Measurements from ENCODE around the gene ANKRD13A. TPM values are rescaled to one million over a fixed set of nuclear protein-coding genes. Genes with fewer than 3 reads are reported as not detected.
"Not testable (repeated sequence)": the region's sequence is repeated elsewhere in the genome, so short reads cannot be mapped to it uniquely, and the experiment has no call there.

Gene ANKRD13A
- total RNA-seq, 1 donor from 2014 or later: 35.4 TPM

GRCh38 chr12:110048242-110049027 lies 49.2 kb downstream of the ANKRD13A start, which contains the start of gene C12orf76:
TSS of gene C12orf76 (minus strand) at chr12:110048522. CDS start at chr12:110048495, 27 bp downstream.
- H3F3A ChIP-seq (ENCODE audit: low read depth): no peaks in the 10 kb centered on the region
- TF ChIP-seq CTCF (IDR thresholded peaks at IDR 0.05): no peak
- no peak for TF ChIP-seq EZH2 (IDR thresholded peaks at IDR 0.05)
- no peak for TF ChIP-seq EZH2phosphoT487 (IDR thresholded peaks at IDR 0.05)
- peak; percentile 90 for DNase-seq (ENCODE audit: low spot score)
- Mint-ChIP-seq H3K4me3 (peak within 1 kb of the TSS; percentile 91), H3K9me3 (no peaks in the 10 kb centered on the region), H3K27ac (peak within 1 kb of the TSS; percentile 96), H3K27me3 (ENCODE audit: insufficient read depth, low read depth) (peaks cover 3% of the 10 kb centered on the region), H3K36me3 (peaks cover 4% of the 10 kb centered on the region), H3K4me1 (peaks cover 27% of the 10 kb centered on the region)
- peak within 1 kb of the TSS; percentile 94 for H2AFZ ChIP-seq (replicated peaks)
- H3K36me3 ChIP-seq: no peaks in the 10 kb centered on the region
- H3K79me2 ChIP-seq (ENCODE audit: low read depth): peaks cover 32% of the 10 kb centered on the region
- peak within 1 kb of the TSS; percentile 83 for H3K9ac ChIP-seq
- H3K27me3 ChIP-seq: no peaks in the 10 kb centered on the region
- no peak within 1 kb of the TSS for H3K27ac ChIP-seq
- H3K9me3 ChIP-seq (ENCODE audit: low read depth): no peaks in the 10 kb centered on the region
- peaks cover 6% of the 10 kb centered on the region for H3K4me1 ChIP-seq
- H3K4me2 ChIP-seq: peak within 1 kb of the TSS; percentile 90
- H3K4me3 ChIP-seq: peak within 1 kb of the TSS; percentile 97
- H4K20me1 ChIP-seq (ENCODE audit: low read depth): no peaks in the 10 kb centered on the region

GRCh38 chr12:110049034-110049433 lies 49.8 kb downstream of the ANKRD13A start:
- H3K9ac ChIP-seq; H3K27ac ChIP-seq; DNase-seq (ENCODE audit: low spot score); H3K36me3 ChIP-seq; H3K27me3 ChIP-seq; H3K9me3 Mint-ChIP-seq; H4K20me1 ChIP-seq (ENCODE audit: low read depth); H3K27me3 Mint-ChIP-seq (ENCODE audit: insufficient read depth, low read depth); H3F3A ChIP-seq (ENCODE audit: low read depth); H3K36me3 Mint-ChIP-seq; H3K4me1 ChIP-seq; H3K9me3 ChIP-seq (ENCODE audit: low read depth): not testable (repeated sequence)
- peak overlapping the region; percentile 90 for H3K4me2 ChIP-seq
- H2AFZ ChIP-seq (replicated peaks): peak overlapping the region; percentile 94
- H3K4me3 ChIP-seq: peak overlapping the region; percentile 97
- peaks cover 27% of the 10 kb centered on the region for H3K4me1 Mint-ChIP-seq
- H3K79me2 ChIP-seq (ENCODE audit: low read depth): peaks cover 32% of the 10 kb centered on the region
- peak overlapping the region; percentile 91 for H3K4me3 Mint-ChIP-seq
- peak overlapping the region; percentile 96 for H3K27ac Mint-ChIP-seq

- H3K27me3 Mint-ChIP-seq (ENCODE audit: insufficient read depth, low read depth); H3K36me3 Mint-ChIP-seq; H4K20me1 ChIP-seq (ENCODE audit: low read depth); H3K36me3 ChIP-seq; H3K27ac Mint-ChIP-seq; H3K4me3 ChIP-seq; H3K27ac ChIP-seq; H3K4me1 ChIP-seq; H3K4me2 ChIP-seq; H3K9ac ChIP-seq; H3K9me3 ChIP-seq (ENCODE audit: low read depth); H3K27me3 ChIP-seq; H3F3A ChIP-seq (ENCODE audit: low read depth); DNase-seq (ENCODE audit: low spot score); H3K9me3 Mint-ChIP-seq; H2AFZ ChIP-seq (replicated peaks): not testable (repeated sequence)
- Mint-ChIP-seq H3K4me3 (peak overlapping the region; percentile 91), H3K4me1 (peaks cover 27% of the 10 kb centered on the region)
- H3K79me2 ChIP-seq (ENCODE audit: low read depth): peaks cover 27% of the 10 kb centered on the region
Observed at GRCh38 chr12:110049666-110050065, 50.4 kb downstream of the ANKRD13A start.

- no peak overlapping the region for H3K4me3 Mint-ChIP-seq
Observed at GRCh38 chr12:110050927-110051326, 51.7 kb downstream of the ANKRD13A start.

GRCh38 chr12:110055375-110056352 lies 56.4 kb downstream of the ANKRD13A start:
- H3K9ac ChIP-seq; H3K4me1 ChIP-seq; H3K27ac ChIP-seq; H3K4me3 Mint-ChIP-seq; H3K27me3 Mint-ChIP-seq (ENCODE audit: insufficient read depth, low read depth); H3K79me2 ChIP-seq (ENCODE audit: low read depth); H3K27me3 ChIP-seq; H2AFZ ChIP-seq (replicated peaks); H3K9me3 Mint-ChIP-seq; H3F3A ChIP-seq (ENCODE audit: low read depth); H3K36me3 ChIP-seq; H3K4me3 ChIP-seq; H4K20me1 ChIP-seq (ENCODE audit: low read depth); H3K27ac Mint-ChIP-seq; H3K4me2 ChIP-seq; H3K36me3 Mint-ChIP-seq; DNase-seq (ENCODE audit: low spot score); H3K9me3 ChIP-seq (ENCODE audit: low read depth): not testable (repeated sequence)
- peaks cover 14% of the 10 kb centered on the region for H3K4me1 Mint-ChIP-seq

More at GRCh38 chr12:110050927-110051326, 51.7 kb downstream of the ANKRD13A start:
- no peak overlapping the region for H3K4me3 ChIP-seq
- H3F3A ChIP-seq (ENCODE audit: low read depth): no peaks in the 10 kb centered on the region
- H2AFZ ChIP-seq (replicated peaks): no peak overlapping the region
- H3K79me2 ChIP-seq (ENCODE audit: low read depth): peaks cover 24% of the 10 kb centered on the region
- H3K27me3 ChIP-seq: no peaks in the 10 kb centered on the region
- peaks cover 7% of the 10 kb centered on the region for H3K27me3 Mint-ChIP-seq (ENCODE audit: insufficient read depth, low read depth)
- H4K20me1 ChIP-seq (ENCODE audit: low read depth): no peaks in the 10 kb centered on the region
- TF ChIP-seq EZH2 (IDR thresholded peaks at IDR 0.05): no peak
- TF ChIP-seq EZH2phosphoT487 (IDR thresholded peaks at IDR 0.05): no peak
- TF ChIP-seq CTCF (IDR thresholded peaks at IDR 0.05): no peak
- no peak overlapping the region for H3K27ac ChIP-seq
- no peak overlapping the region for H3K4me2 ChIP-seq
- H3K4me1 ChIP-seq: peaks cover 6% of the 10 kb centered on the region
- no peaks in the 10 kb centered on the region for H3K9me3 Mint-ChIP-seq
- peaks cover 32% of the 10 kb centered on the region for H3K4me1 Mint-ChIP-seq
- no peaks in the 10 kb centered on the region for H3K36me3 ChIP-seq
- H3K9me3 ChIP-seq (ENCODE audit: low read depth): no peaks in the 10 kb centered on the region
- DNase-seq (ENCODE audit: low spot score): no peak
- no peak overlapping the region for H3K9ac ChIP-seq
- no peaks in the 10 kb centered on the region for H3K36me3 Mint-ChIP-seq
- H3K27ac Mint-ChIP-seq: no peak overlapping the region

- not testable (repeated sequence) for H4K20me1 ChIP-seq (ENCODE audit: low read depth); H3K36me3 ChIP-seq; H3K9me3 ChIP-seq (ENCODE audit: low read depth); H3K4me1 ChIP-seq; H3K9ac ChIP-seq; H3K9me3 Mint-ChIP-seq; H3K4me2 ChIP-seq; H3K27me3 Mint-ChIP-seq (ENCODE audit: insufficient read depth, low read depth); H3K27me3 ChIP-seq; H3K4me3 ChIP-seq; H2AFZ ChIP-seq (replicated peaks); H3K36me3 Mint-ChIP-seq; DNase-seq (ENCODE audit: low spot score); H3K79me2 ChIP-seq (ENCODE audit: low read depth); H3K4me3 Mint-ChIP-seq; H3K27ac ChIP-seq; H3F3A ChIP-seq (ENCODE audit: low read depth)
- peak overlapping the region; percentile 74 for H3K27ac Mint-ChIP-seq
- peaks cover 14% of the 10 kb centered on the region for H3K4me1 Mint-ChIP-seq
Observed at GRCh38 chr12:110056643-110057042, 57.4 kb downstream of the ANKRD13A start.
